NB4 (cell line): ENCODE data around the gene C9orf85.
"Not testable (repeated sequence)": the region's sequence is repeated elsewhere in the genome, so short reads cannot be mapped to it uniquely, and the experiment has no call there.

Experiments
- CTCF ChIP-seq: IDR thresholded peaks from one replicate; pipeline ENCODE4 v1.5.1; 2012; ENCODE audit warnings: low read depth, low read length
- MYC ChIP-seq: IDR thresholded peaks from 2 replicates; pipeline ENCODE4 v1.6.1; 2011; ENCODE audit warnings: low read depth, low read length
- POLR2A ChIP-seq: IDR thresholded peaks from 2 replicates; pipeline ENCODE4 v1.6.1; 2011; ENCODE audit warnings: mild to moderate bottlenecking; ENCODE audit not compliant: insufficient read length; ENCODE audit errors: extremely low read depth

- TF ChIP-seq POLR2A, CTCF, MYC: not testable (repeated sequence)
Measured at GRCh38 chr9:71963471-71963996, 52.1 kb downstream of the C9orf85 start.
